GM23338 (cell line): ENCODE measurements around the gene C1orf21. TPM values are rescaled to one million over a fixed set of nuclear protein-coding genes. Genes with fewer than 3 reads are reported as not detected.

Source experiments
- ATAC-seq: fragments of 200-7000 bp; cut with Tn5 transposase; 3 replicates; pipeline ENCODE4 v1.9.1; 2020
- DNase-seq: peaks from one replicate; pipeline ENCODE4 v3.0.0-alpha.2; 2015; ENCODE audit warnings: low spot score
- H2AFZ ChIP-seq: fragments of 200-600 bp; sonication (generic); 2 replicates; pipeline ENCODE4 v1.8.0; 2016; ENCODE audit warnings: antibody characterized with exemption, mild to moderate bottlenecking, moderate library complexity
- H3F3A ChIP-seq: fragments of 200-600 bp; sonication (generic); replicated peaks from 2 replicates; pipeline ENCODE4 v1.8.0; 2017; ENCODE audit warnings: antibody characterized with exemption, mixed run types, low read depth
- H3K27ac ChIP-seq: fragments of 200-600 bp; sonication (generic); 2 replicates; pipeline ENCODE4 v1.6.1; 2016; ENCODE audit warnings: low read depth
- H3K27me3 ChIP-seq: fragments of 200-600 bp; sonication (generic); 2 replicates; pipeline ENCODE4 v1.8.0; 2016; ENCODE audit warnings: mild to moderate bottlenecking, mixed run types, moderate library complexity; ENCODE audit not compliant: insufficient read depth
- H3K36me3 ChIP-seq: fragments of 200-600 bp; sonication (generic); 2 replicates; pipeline ENCODE4 v1.8.0; 2016; ENCODE audit warnings: mild to moderate bottlenecking; ENCODE audit not compliant: insufficient read depth
- H3K4me1 ChIP-seq: fragments of 200-600 bp; sonication (generic); 2 replicates; pipeline ENCODE4 v1.8.0; 2016; ENCODE audit warnings: mild to moderate bottlenecking, moderate library complexity; ENCODE audit not compliant: insufficient read depth
- H3K4me2 ChIP-seq: fragments of 200-600 bp; sonication (generic); 2 replicates; pipeline ENCODE4 v1.7.1; 2017; ENCODE audit warnings: mixed run types
- H3K4me3 ChIP-seq: fragments of 200-600 bp; sonication (generic); 2 replicates; pipeline ENCODE4 v1.6.1; 2016; ENCODE audit warnings: mixed run types
- H3K79me2 ChIP-seq: fragments of 200-600 bp; sonication (generic); replicated peaks from 2 replicates; pipeline ENCODE4 v1.8.0; 2017; ENCODE audit warnings: mild to moderate bottlenecking; ENCODE audit not compliant: insufficient read depth
- H3K9me2 ChIP-seq: fragments of 200-600 bp; sonication (generic); 2 replicates; pipeline ENCODE4 v1.8.0; 2017; ENCODE audit not compliant: insufficient read depth
- H4K20me1 ChIP-seq: fragments of 200-600 bp; sonication (generic); replicated peaks from 2 replicates; pipeline ENCODE4 v1.8.0; 2017; ENCODE audit warnings: mild to moderate bottlenecking; ENCODE audit not compliant: insufficient read depth
- H3K27ac Mint-ChIP-seq: 2 replicates; pipeline ENCODE4 v1.8.0; 2020; ENCODE audit warnings: inconsistent platforms, mild to moderate bottlenecking, moderate library complexity, mixed read lengths
- H3K27me3 Mint-ChIP-seq: 3 replicates; pipeline ENCODE4 v1.8.0; 2022; ENCODE audit warnings: low read depth, mild to moderate bottlenecking, moderate library complexity, mixed read lengths, inconsistent platforms; ENCODE audit not compliant: insufficient read depth, poor library complexity
- H3K36me3 Mint-ChIP-seq: 3 replicates; pipeline ENCODE4 v1.8.0; 2021; ENCODE audit warnings: low read depth, mild to moderate bottlenecking, inconsistent platforms, moderate library complexity, mixed read lengths
- H3K4me1 Mint-ChIP-seq: 3 replicates; pipeline ENCODE4 v1.8.0; 2020; ENCODE audit warnings: mild to moderate bottlenecking, inconsistent platforms, mixed read lengths
- H3K4me3 Mint-ChIP-seq: 3 replicates; pipeline ENCODE4 v1.8.0; 2021; ENCODE audit warnings: moderate library complexity, mild to moderate bottlenecking, inconsistent platforms, mixed read lengths
- H3K9me3 Mint-ChIP-seq: 3 replicates; pipeline ENCODE4 v1.8.0; 2020; ENCODE audit warnings: moderate library complexity, mild to moderate bottlenecking, inconsistent platforms, mixed read lengths
- CREB1 ChIP-seq: fragments of 250-450 bp; sonication (Bioruptor Pico); IDR thresholded peaks from 2 replicates; pipeline ENCODE4 v1.5.0; 2020; ENCODE audit warnings: low read depth, mild to moderate bottlenecking, moderate library complexity
- CTCF ChIP-seq, 2 experiments: fragments of 200-600 bp in 1 of 2; sonication (generic) in 1 of 2; conservative IDR thresholded peaks; 2 replicates each; pipeline versions ENCODE4 v1.5.1 to v1.6.1; 2016 to 2017; ENCODE audit warnings: antibody characterized with exemption in 2 of 2, low read depth in 2 of 2, mild to moderate bottlenecking in 2 of 2, moderate library complexity in 1 of 2
- EZH2phosphoT487 ChIP-seq: fragments of 200-600 bp; sonication (generic); IDR thresholded peaks from one replicate; pipeline ENCODE4 v1.8.1; 2018; ENCODE audit warnings: antibody characterized with exemption; ENCODE audit not compliant: unreplicated experiment
- JUNB ChIP-seq: IDR thresholded peaks from one replicate; pipeline ENCODE4 v1.6.1; 2016; ENCODE audit warnings: antibody characterized with exemption; ENCODE audit not compliant: unreplicated experiment
- NANOG ChIP-seq: IDR thresholded peaks from 2 replicates; pipeline ENCODE4 v1.6.1; 2016; ENCODE audit warnings: antibody characterized with exemption, borderline replicate concordance
- POLR2AphosphoS5 ChIP-seq: IDR thresholded peaks from 2 replicates; pipeline ENCODE4 v1.6.1; 2016; ENCODE audit warnings: antibody characterized with exemption, low read depth
- STAT1 ChIP-seq: IDR thresholded peaks from one replicate; pipeline ENCODE4 v1.6.1; 2016; ENCODE audit warnings: antibody characterized with exemption; ENCODE audit not compliant: unreplicated experiment
- ZNF114 ChIP-seq: fragments of 250-450 bp; sonication (Bioruptor Pico); IDR thresholded peaks from 2 replicates; pipeline ENCODE4 v1.5.0; 2020; ENCODE audit warnings: mild to moderate bottlenecking, moderate library complexity
- ZNF331 ChIP-seq: fragments of 250-450 bp; sonication (Bioruptor Pico); IDR thresholded peaks from 2 replicates; pipeline ENCODE4 v1.5.0; 2020; ENCODE audit warnings: low read depth, mild to moderate bottlenecking, moderate library complexity
- ZNF462 ChIP-seq: fragments of 250-450 bp; sonication (Bioruptor Pico); IDR thresholded peaks from 2 replicates; pipeline ENCODE4 v1.5.0; 2020; ENCODE audit warnings: mild to moderate bottlenecking, moderate library complexity
- polyA plus RNA-seq: library from polyadenylated mRNA; unstranded; fragments of >200 nt; fragmentation: Nextera tagmentation; extraction: Ambion mirVana; gene quantifications from 2 replicates; pipeline ENCODE4 v1.2.1, GENCODE V29; 2016
- total RNA-seq: library from RNA; depleted of rRNA; stranded (reverse); fragments of >200 nt; shearing (Covaris generic); gene quantifications from 2 replicates; pipeline ENCODE4 v1.2.3, GENCODE V29; 2014
- TF ChIP-seq, protein P1 (sequence below): IDR thresholded peaks from 2 replicates; pipeline ENCODE4 v1.6.1; 2016; ENCODE audit warnings: antibody characterized with exemption

Gene C1orf21
- total and polyA plus RNA-seq, 2 experiments from 2014 or later: 28.0 to 40.4 TPM

DNA sequence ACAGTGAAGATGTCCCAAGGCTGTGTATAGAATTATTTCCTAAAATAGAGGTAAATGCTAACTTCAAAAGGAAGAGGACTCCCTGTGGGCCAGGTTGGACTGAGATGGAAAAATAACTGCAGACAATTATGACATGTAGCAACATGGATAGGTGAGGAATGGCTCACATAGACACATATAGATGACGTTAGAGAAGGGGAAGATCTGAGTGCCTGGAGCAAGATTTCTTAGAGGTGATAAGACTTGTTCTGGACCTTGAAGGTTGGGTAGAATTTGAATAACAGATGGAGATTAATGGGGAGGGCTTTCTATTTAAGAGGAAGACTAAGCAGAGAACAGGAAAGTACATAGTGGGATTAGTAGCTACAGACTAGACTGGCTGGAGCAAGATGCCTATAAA lies 76.9 kb downstream of the C1orf21 start:
- H3K27ac Mint-ChIP-seq: no peak overlapping the region
- DNase-seq (no peak), ATAC-seq (no peak)
- H3K27me3 ChIP-seq: no peaks in the 10 kb centered on the region
- H3K4me3 ChIP-seq: no peak overlapping the region
- H3K27ac ChIP-seq: no peak overlapping the region
- H3K9me2 ChIP-seq: no peaks in the 10 kb centered on the region
- peaks cover 20% of the 10 kb centered on the region for H3K4me1 ChIP-seq
- H4K20me1 ChIP-seq: no peaks in the 10 kb centered on the region
- no peak overlapping the region for H3K4me3 Mint-ChIP-seq
- H3K4me2 ChIP-seq: no peak overlapping the region
- H3F3A ChIP-seq: no peaks in the 10 kb centered on the region
- peaks cover 76% of the 10 kb centered on the region for H3K79me2 ChIP-seq
- no peaks in the 10 kb centered on the region for H3K27me3 Mint-ChIP-seq
- peaks cover 29% of the 10 kb centered on the region for H3K4me1 Mint-ChIP-seq
- no peaks in the 10 kb centered on the region for H3K36me3 Mint-ChIP-seq
- H3K36me3 ChIP-seq: no peaks in the 10 kb centered on the region
- H3K9me3 Mint-ChIP-seq: no peaks in the 10 kb centered on the region
- TF ChIP-seq JUNB: no peak
- no peak for TF ChIP-seq ZNF114 (CRISPR knock-in tag)
- TF ChIP-seq, protein P1, sequence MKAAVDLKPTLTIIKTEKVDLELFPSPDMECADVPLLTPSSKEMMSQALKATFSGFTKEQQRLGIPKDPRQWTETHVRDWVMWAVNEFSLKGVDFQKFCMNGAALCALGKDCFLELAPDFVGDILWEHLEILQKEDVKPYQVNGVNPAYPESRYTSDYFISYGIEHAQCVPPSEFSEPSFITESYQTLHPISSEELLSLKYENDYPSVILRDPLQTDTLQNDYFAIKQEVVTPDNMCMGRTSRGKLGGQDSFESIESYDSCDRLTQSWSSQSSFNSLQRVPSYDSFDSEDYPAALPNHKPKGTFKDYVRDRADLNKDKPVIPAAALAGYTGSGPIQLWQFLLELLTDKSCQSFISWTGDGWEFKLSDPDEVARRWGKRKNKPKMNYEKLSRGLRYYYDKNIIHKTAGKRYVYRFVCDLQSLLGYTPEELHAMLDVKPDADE: no peak
- TF ChIP-seq NANOG: no peak
- TF ChIP-seq EZH2phosphoT487: no peak
- TF ChIP-seq STAT1: no peak
- no peak for TF ChIP-seq ZNF331
- no peak for TF ChIP-seq POLR2AphosphoS5
- TF ChIP-seq CTCF (conservative IDR thresholded peaks at IDR 0.05; ENCODE audit: low read depth in 2 of 2): no peak
- H2AFZ ChIP-seq: no peak overlapping the region

GRCh38 chr1:184464757-184465156 lies 77.9 kb downstream of the C1orf21 start:
- H3K9me2 ChIP-seq: no peaks in the 10 kb centered on the region
- H3K27ac ChIP-seq: no peak overlapping the region
- no peaks in the 10 kb centered on the region for H3K9me3 Mint-ChIP-seq
- no peaks in the 10 kb centered on the region for H3K27me3 ChIP-seq
- H3K27me3 Mint-ChIP-seq: no peaks in the 10 kb centered on the region
- H3F3A ChIP-seq: no peaks in the 10 kb centered on the region
- H3K4me2 ChIP-seq: no peak overlapping the region
- no peak overlapping the region for H3K4me3 ChIP-seq
- H3K36me3 ChIP-seq: no peaks in the 10 kb centered on the region
- H3K27ac Mint-ChIP-seq: no peak overlapping the region
- H3K36me3 Mint-ChIP-seq: no peaks in the 10 kb centered on the region
- no peak overlapping the region for H2AFZ ChIP-seq
- H4K20me1 ChIP-seq: no peaks in the 10 kb centered on the region
- ATAC-seq (no peak), DNase-seq (no peak)
- H3K4me1 Mint-ChIP-seq: peaks cover 25% of the 10 kb centered on the region
- H3K4me3 Mint-ChIP-seq: no peak overlapping the region
- peaks cover 66% of the 10 kb centered on the region for H3K79me2 ChIP-seq
- H3K4me1 ChIP-seq: peaks cover 19% of the 10 kb centered on the region
- TF ChIP-seq NANOG: no peak
- TF ChIP-seq EZH2phosphoT487: no peak
- no peak for TF ChIP-seq STAT1
- TF ChIP-seq ZNF462 (CRISPR knock-in tag): no peak
- TF ChIP-seq ZNF114 (CRISPR knock-in tag): no peak
- no peak for TF ChIP-seq CREB1
- no peak for TF ChIP-seq CTCF (conservative IDR thresholded peaks at IDR 0.05; ENCODE audit: low read depth in 2 of 2)
- TF ChIP-seq POLR2AphosphoS5: no peak
